ENCODE measurements around the gene IMPG2.

IMPG2 gene

GRCh38 chr3:101230618-101231017 is 89.8 kb downstream of the IMPG2 start:
- FAIRE-seq: no peak

GRCh38 chr3:101229681-101230080 is 90.7 kb downstream of the IMPG2 start:
- FAIRE-seq: no peak

- no peak for FAIRE-seq
These were observed 91.9 kb downstream of the IMPG2 start for GRCh38 chr3:101228441-101228840.

GRCh38 chr3:101224739-101225138 is 95.6 kb downstream of the IMPG2 start:
- FAIRE-seq: no peak

GRCh38 chr3:101223016-101223415 is 97.4 kb downstream of the IMPG2 start:
- no peak for FAIRE-seq

- FAIRE-seq: no peak
These were observed 100.4 kb downstream of the IMPG2 start for GRCh38 chr3:101219842-101220560.

GRCh38 chr3:101217472-101218245 is 102.7 kb downstream of the IMPG2 start:
- no peak for FAIRE-seq

- no peak for FAIRE-seq
These were observed 103.5 kb downstream of the IMPG2 start for GRCh38 chr3:101216710-101217465.

GRCh38 chr3:101212730-101213129 is 107.6 kb downstream of the IMPG2 start:
- no peak for FAIRE-seq

GRCh38 chr3:101204246-101204645 is 116.1 kb downstream of the IMPG2 start:
- no peak for FAIRE-seq

GRCh38 chr3:101203411-101203810 is 117.0 kb downstream of the IMPG2 start:
- FAIRE-seq: no peak

GRCh38 chr3:101202640-101203039 is 117.7 kb downstream of the IMPG2 start:
- no peak for FAIRE-seq

- no peak for FAIRE-seq
These were observed 119.9 kb downstream of the IMPG2 start for GRCh38 chr3:101200461-101200860.

- peak; percentile 89 for FAIRE-seq
These were observed 124.2 kb downstream of the IMPG2 start for GRCh38 chr3:101195951-101196713.

- no peak for FAIRE-seq
These were observed 126.0 kb downstream of the IMPG2 start for GRCh38 chr3:101194392-101194791.

GRCh38 chr3:101193957-101194356 is 126.4 kb downstream of the IMPG2 start:
- FAIRE-seq: no peak

GRCh38 chr3:101189796-101190195 is 130.6 kb downstream of the IMPG2 start:
- no peak for FAIRE-seq

GRCh38 chr3:101189176-101189575 is 131.2 kb downstream of the IMPG2 start:
- FAIRE-seq: no peak

GRCh38 chr3:101185341-101185740 is 135.0 kb downstream of the IMPG2 start:
- no peak for FAIRE-seq

GRCh38 chr3:101184111-101184510 is 136.3 kb downstream of the IMPG2 start:
- no peak for FAIRE-seq

GRCh38 chr3:101183151-101183550 is 137.2 kb downstream of the IMPG2 start:
- no peak for FAIRE-seq

- FAIRE-seq: no peak
These were observed 137.6 kb downstream of the IMPG2 start for GRCh38 chr3:101182734-101183133.

- no peak for FAIRE-seq
These were observed 138.6 kb downstream of the IMPG2 start for GRCh38 chr3:101181801-101182200.

Measured in islet of Langerhans (tissue), 1 donor.